ENCODE data around the gene DDI2.

DNA sequence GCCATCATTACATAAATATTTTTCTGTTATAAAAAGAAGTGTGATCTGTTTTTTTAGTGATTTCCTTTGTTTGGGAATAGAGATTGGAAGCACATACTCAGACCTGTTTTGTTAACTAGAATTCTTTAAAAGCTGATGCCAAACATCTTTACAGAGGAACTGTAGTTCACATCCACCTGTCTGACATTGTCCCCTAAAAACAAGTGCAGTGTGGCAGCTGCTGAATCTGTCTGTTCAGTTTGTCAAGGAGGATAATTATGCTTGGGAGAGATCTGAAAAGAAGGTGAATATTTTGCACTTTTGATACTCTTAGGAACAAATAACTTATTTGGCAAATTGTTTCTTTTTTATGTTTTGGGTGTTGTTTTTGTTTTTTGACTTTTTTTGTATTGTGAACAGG lies 46.0 kb upstream of the DDI2 start:
- TF ChIP-seq, protein P1, sequence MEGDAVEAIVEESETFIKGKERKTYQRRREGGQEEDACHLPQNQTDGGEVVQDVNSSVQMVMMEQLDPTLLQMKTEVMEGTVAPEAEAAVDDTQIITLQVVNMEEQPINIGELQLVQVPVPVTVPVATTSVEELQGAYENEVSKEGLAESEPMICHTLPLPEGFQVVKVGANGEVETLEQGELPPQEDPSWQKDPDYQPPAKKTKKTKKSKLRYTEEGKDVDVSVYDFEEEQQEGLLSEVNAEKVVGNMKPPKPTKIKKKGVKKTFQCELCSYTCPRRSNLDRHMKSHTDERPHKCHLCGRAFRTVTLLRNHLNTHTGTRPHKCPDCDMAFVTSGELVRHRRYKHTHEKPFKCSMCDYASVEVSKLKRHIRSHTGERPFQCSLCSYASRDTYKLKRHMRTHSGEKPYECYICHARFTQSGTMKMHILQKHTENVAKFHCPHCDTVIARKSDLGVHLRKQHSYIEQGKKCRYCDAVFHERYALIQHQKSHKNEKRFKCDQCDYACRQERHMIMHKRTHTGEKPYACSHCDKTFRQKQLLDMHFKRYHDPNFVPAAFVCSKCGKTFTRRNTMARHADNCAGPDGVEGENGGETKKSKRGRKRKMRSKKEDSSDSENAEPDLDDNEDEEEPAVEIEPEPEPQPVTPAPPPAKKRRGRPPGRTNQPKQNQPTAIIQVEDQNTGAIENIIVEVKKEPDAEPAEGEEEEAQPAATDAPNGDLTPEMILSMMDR (IDR thresholded peaks at IDR 0.05), result no peak
- no peak for TF ChIP-seq EZH2 (IDR thresholded peaks at IDR 0.05)
- no peak for TF ChIP-seq EZH2phosphoT487 (IDR thresholded peaks at IDR 0.05)
